Subcutaneous adipose tissue (tissue), 4 donors: ENCODE data around the gene CHD9. TPM values are rescaled to one million over a fixed set of nuclear protein-coding genes. Genes with fewer than 3 reads are reported as not detected.

Experiments used
- CTCF ChIP-seq: fragments of 450-650 bp; IDR thresholded peaks from one replicate; pipeline ENCODE4 v1.5.1; 2016; ENCODE audit warnings: low read depth, mild to moderate bottlenecking, control low read depth, antibody characterized with exemption, moderate library complexity
- total RNA-seq, 4 donors: library from RNA; depleted of rRNA; stranded (reverse); fragments of >200 nt; gene quantifications; one replicate each; pipeline ENCODE4 v1.1.0, GENCODE V29; 2016

The CHD9 gene
- total RNA-seq: 100 to 1,000 TPM in 2 of 4 donors, 10 to 100 TPM in 2; 78.0 to 113 (median 101) TPM

- TF ChIP-seq CTCF: no peak
These were observed at the start of gene CHD9 for GRCh38 chr16:53054670-53055485. Gene CHD9, plus strand, starts transcription at chr16:53054991. Its CDS starts 101,099 bp downstream, at chr16:53156090.

- no peak for TF ChIP-seq CTCF
These were observed 47.7 kb upstream of the CHD9 start for GRCh38 chr16:53007095-53007494.

GRCh38 chr16:53014287-53014686 is 40.5 kb upstream of the CHD9 start:
- TF ChIP-seq CTCF: no peak

- no peak for TF ChIP-seq CTCF
These were observed 35.9 kb upstream of the CHD9 start for GRCh38 chr16:53018834-53019416.

- no peak for TF ChIP-seq CTCF
These were observed 32.4 kb upstream of the CHD9 start for GRCh38 chr16:53022374-53022773.

GRCh38 chr16:53024045-53024444 is 30.7 kb upstream of the CHD9 start:
- no peak for TF ChIP-seq CTCF

- no peak for TF ChIP-seq CTCF
These were observed 24.8 kb upstream of the CHD9 start for GRCh38 chr16:53029971-53030370.
